Brain microvascular endothelial cell (primary cell): Measurements from ENCODE around the gene IQSEC2.
A peak's percentile ranks its signal among the peaks of the same experiment; 100 is the strongest.

Experiments
- DNase-seq: peaks from one replicate; pipeline ENCODE4 v3.0.0-alpha.2; 2020
- H3K27ac ChIP-seq: fragments of 250-450 bp; sonication (Bioruptor Pico); 2 replicates; pipeline ENCODE4 v1.5.1; 2020; ENCODE audit warnings: mild to moderate bottlenecking, moderate library complexity
- H3K27me3 ChIP-seq: fragments of 250-450 bp; sonication (Bioruptor Pico); replicated peaks from 2 replicates; pipeline ENCODE4 v1.5.1; 2020; ENCODE audit warnings: mild to moderate bottlenecking
- H3K36me3 ChIP-seq: fragments of 250-450 bp; sonication (Bioruptor Pico); replicated peaks from 2 replicates; pipeline ENCODE4 v1.5.1; 2020; ENCODE audit warnings: mild to moderate bottlenecking
- H3K4me3 ChIP-seq: 2 replicates; pipeline ENCODE4 v1.5.1; 2011; ENCODE audit warnings: low read depth, mild to moderate bottlenecking, control low read depth, low read length, moderate library complexity
- in situ Hi-C: cut with HindIII; loops from 2 replicates; pipeline ENCODE4 v1.10.0; 2017; ENCODE audit warnings: low sequenced_read_pairs, low pct_ligation_motif_present
- TF ChIP-seq, protein P1 (sequence below): IDR thresholded peaks from 2 replicates; pipeline ENCODE4 v1.5.1; 2011; ENCODE audit warnings: low read depth, mild to moderate bottlenecking, moderate library complexity, low read length, control low read depth, inconsistent platforms; ENCODE audit errors: missing control alignments

Gene IQSEC2

GRCh38 chrX:53321230-53321942 lies 40.0 kb upstream of the IQSEC2 start:
- H3K36me3 ChIP-seq = no peaks in the 10 kb centered on the region
- TF ChIP-seq, protein P1, sequence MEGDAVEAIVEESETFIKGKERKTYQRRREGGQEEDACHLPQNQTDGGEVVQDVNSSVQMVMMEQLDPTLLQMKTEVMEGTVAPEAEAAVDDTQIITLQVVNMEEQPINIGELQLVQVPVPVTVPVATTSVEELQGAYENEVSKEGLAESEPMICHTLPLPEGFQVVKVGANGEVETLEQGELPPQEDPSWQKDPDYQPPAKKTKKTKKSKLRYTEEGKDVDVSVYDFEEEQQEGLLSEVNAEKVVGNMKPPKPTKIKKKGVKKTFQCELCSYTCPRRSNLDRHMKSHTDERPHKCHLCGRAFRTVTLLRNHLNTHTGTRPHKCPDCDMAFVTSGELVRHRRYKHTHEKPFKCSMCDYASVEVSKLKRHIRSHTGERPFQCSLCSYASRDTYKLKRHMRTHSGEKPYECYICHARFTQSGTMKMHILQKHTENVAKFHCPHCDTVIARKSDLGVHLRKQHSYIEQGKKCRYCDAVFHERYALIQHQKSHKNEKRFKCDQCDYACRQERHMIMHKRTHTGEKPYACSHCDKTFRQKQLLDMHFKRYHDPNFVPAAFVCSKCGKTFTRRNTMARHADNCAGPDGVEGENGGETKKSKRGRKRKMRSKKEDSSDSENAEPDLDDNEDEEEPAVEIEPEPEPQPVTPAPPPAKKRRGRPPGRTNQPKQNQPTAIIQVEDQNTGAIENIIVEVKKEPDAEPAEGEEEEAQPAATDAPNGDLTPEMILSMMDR = no peak
- no peak overlapping the region for H3K27ac ChIP-seq
- peak overlapping the region; percentile 48 for H3K4me3 ChIP-seq
- in situ Hi-C loops = no loop called here
- no peak for DNase-seq
- peaks cover 60% of the 10 kb centered on the region for H3K27me3 ChIP-seq

GRCh38 chrX:53320543-53321229 lies 39.3 kb upstream of the IQSEC2 start:
- Histone ChIP-seq H3K27me3 (peaks cover 54% of the 10 kb centered on the region), H3K27ac (no peak overlapping the region), H3K36me3 (no peaks in the 10 kb centered on the region), H3K4me3 (peak overlapping the region; percentile 48)
- TF ChIP-seq, protein P1 = no peak
- DNase-seq = no peak
- in situ Hi-C loops = no loop called here

- no peak for DNase-seq
- no peaks in the 10 kb centered on the region for H3K36me3 ChIP-seq
- peaks cover 51% of the 10 kb centered on the region for H3K27me3 ChIP-seq
- TF ChIP-seq, protein P1 = no peak
- H3K4me3 ChIP-seq = peak overlapping the region; percentile 38
- in situ Hi-C loops = no loop called here
- H3K27ac ChIP-seq = no peak overlapping the region
These were observed 38.5 kb upstream of the IQSEC2 start for GRCh38 chrX:53319614-53320542.

GRCh38 chrX:53318766-53319353 lies 37.5 kb upstream of the IQSEC2 start:
- H3K27ac ChIP-seq = no peak overlapping the region
- TF ChIP-seq, protein P1 = no peak
- H3K36me3 ChIP-seq = no peaks in the 10 kb centered on the region
- DNase-seq = no peak
- no peak overlapping the region for H3K4me3 ChIP-seq
- H3K27me3 ChIP-seq = peaks cover 48% of the 10 kb centered on the region
- in situ Hi-C loops = no loop called here

DNA sequence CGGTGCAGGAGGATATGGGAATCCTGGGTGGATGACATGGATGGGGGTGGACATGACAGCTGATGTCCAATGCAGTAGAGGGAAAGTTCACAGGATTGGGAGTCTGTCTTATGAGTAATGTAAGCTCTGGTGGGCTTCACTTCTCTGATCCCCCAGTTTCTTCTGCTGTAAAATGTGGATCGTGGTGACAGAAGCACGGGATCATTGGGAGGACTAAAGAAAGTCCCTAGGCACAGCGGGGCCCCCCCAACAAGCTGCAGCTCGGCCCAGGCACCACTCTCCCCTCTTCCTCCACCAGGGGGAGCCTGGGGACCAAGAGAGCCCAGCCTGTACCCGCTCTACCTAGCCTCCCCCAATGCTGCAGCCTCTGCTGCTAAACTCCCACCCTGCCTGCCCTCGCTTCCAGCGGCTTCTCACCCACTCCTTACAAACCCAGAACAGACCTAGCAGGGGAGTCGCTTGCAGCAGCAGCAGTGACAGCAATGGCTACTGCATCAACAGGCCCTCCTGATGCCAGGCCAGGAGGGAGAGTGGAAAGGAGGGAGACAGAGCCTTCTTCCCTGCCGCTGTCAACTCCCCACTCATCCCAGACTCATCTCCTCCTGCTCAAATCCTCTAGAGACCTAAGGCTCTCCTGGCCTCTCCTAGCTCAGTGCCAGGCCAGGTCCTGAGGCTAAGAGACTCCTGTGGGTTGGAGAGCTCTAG lies 36.1 kb upstream of the IQSEC2 start:
- TF ChIP-seq, protein P1 = peak; percentile 96
- Histone ChIP-seq H3K4me3 (no peak overlapping the region), H3K27ac (no peak overlapping the region), H3K36me3 (no peaks in the 10 kb centered on the region), H3K27me3 (peaks cover 42% of the 10 kb centered on the region)
- DNase-seq = peak; percentile 35
- in situ Hi-C loops = no loop called here
